ENCODE results near the gene BCAR3.

Gene BCAR3

GRCh38 chr1:93659822-93660503 lies 21.7 kb downstream of the BCAR3 start:
- TF ChIP-seq GATA3 (IDR thresholded peaks at IDR 0.05; ENCODE audit: low read depth, low read length) = no peak
- TF ChIP-seq GATA2 (IDR thresholded peaks at IDR 0.05; ENCODE audit: low read depth, low read length) = peak; percentile 39; the same call in 1 of the 2 replicates

GRCh38 chr1:93658188-93658587 lies 23.4 kb downstream of the BCAR3 start:
- TF ChIP-seq GATA3 (IDR thresholded peaks at IDR 0.05; ENCODE audit: low read depth, low read length) = no peak
- no peak for TF ChIP-seq GATA2 (IDR thresholded peaks at IDR 0.05; ENCODE audit: low read depth, low read length)

DNA sequence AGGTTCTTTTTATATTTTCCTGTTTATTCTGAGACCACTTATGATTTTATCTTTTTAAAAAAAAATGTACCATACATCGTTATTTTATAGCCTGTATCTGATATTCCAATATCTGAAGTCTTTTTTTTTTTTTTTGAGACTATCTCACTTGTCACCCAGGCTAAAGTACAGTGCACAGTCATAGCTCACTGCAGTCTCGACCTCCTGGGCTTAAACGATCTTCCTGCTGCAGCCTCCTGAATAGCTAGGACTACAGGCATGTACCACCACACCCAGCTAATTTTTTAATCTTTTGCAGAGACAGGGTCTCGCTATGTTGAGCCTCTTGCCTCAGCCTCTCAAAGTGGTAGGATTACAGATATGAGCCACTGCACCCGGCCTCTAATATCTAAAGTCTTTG lies 25.1 kb downstream of the BCAR3 start:
- no peak for TF ChIP-seq GATA2 (IDR thresholded peaks at IDR 0.05; ENCODE audit: low read depth, low read length)
- TF ChIP-seq GATA3 (IDR thresholded peaks at IDR 0.05; ENCODE audit: low read depth, low read length) = no peak

DNA sequence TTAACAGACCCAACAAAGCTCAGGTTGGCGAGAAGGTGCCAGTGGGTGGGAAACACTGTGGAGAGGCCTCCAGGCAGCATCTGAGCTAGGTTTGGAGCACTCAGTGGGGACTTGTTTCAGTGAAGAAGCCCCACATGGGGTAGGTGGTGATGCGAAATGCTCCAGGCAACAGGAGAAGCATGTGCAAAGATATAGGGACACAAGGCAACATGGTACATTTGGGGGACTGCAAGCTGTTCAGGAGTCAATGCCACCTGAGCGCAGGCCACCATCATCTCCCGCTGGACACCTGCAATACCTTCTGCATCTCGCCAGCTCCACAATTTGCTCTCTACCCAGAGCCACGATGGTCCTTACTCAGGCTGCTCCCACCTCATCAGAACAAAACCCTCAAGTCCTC lies 28.0 kb downstream of the BCAR3 start:
- no peak for TF ChIP-seq GATA3 (IDR thresholded peaks at IDR 0.05; ENCODE audit: low read depth, low read length)
- TF ChIP-seq GATA2 (IDR thresholded peaks at IDR 0.05; ENCODE audit: low read depth, low read length) = no peak

DNA sequence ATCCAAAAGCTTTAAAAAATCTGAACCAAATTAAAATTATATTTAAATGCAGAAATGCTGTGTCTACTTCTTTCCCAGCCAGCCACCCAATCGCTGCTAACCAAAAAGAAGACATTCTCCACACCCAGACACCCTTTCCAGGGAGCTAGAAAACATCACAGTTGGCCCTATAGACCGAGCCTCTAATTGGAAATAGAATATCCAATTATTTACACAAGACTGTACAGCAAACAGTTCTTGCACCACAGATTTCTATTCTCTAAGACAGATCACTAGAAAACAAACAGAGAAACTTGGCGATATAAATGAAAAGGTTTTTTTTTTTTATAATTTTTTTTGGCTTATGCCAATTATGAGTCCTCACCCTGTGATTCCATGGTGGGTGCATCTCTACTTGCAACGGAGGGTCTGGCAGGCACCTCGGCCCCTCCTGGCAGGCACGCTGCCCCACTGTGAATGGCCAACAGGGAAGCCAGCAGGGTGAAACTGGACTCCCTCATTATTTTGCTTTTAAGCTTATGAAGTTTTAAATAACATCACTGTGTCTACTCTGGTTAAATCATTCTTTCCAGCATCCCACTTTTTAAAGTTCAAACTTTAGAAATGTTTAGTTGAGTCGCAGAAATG lies 29.2 kb downstream of the BCAR3 start:
- TF ChIP-seq GATA2 (IDR thresholded peaks at IDR 0.05; ENCODE audit: low read depth, low read length) (no peak), GATA3 (IDR thresholded peaks at IDR 0.05; ENCODE audit: low read depth, low read length) (no peak)

- TF ChIP-seq GATA3 (IDR thresholded peaks at IDR 0.05; ENCODE audit: low read depth, low read length) (no peak), GATA2 (IDR thresholded peaks at IDR 0.05; ENCODE audit: low read depth, low read length) (no peak)
Observed at GRCh38 chr1:93651695-93652094, 29.9 kb downstream of the BCAR3 start.

DNA sequence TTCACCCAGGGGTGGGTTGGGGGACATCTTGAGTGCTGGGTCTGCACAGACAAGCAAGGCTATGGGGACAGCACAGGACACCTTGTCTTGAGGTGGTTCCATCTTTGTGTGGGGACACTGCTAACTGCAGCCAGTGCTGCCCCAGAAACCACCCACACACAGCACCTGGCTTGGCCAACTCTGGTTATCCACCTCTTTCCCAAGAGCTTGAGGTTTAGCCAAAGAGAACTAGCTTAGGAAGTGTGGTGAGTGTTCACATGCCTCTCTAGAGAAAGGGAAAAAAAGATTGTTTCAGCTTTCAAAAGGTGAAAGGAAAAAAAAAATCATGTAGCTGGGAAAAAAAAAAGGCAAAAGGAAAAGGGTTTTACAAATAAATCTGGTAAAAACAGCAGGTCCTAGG lies 32.4 kb downstream of the BCAR3 start:
- no peak for TF ChIP-seq GATA2 (IDR thresholded peaks at IDR 0.05; ENCODE audit: low read depth, low read length)
- no peak for TF ChIP-seq GATA3 (IDR thresholded peaks at IDR 0.05; ENCODE audit: low read depth, low read length)

DNA sequence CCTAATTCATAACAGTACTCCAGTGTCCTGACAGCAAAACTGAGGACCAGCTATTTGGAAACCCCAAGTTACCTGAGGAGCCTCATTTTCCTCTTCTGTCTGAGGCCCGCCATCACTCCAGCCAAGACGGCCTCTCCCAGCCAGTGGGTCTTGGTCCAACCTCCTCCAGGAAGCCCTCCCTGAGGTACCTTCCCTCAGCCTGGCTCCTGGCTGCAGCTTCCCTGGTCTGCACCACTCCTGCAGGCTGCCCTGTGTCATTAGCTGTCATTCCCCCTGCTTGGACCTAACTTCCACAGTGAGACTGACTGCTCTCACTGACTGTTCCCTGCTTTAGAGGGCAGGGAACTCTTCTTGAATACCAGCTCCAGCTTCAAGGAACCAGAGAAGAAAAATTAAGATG lies 33.0 kb downstream of the BCAR3 start:
- TF ChIP-seq GATA2 (IDR thresholded peaks at IDR 0.05; ENCODE audit: low read depth, low read length) = no peak
- no peak for TF ChIP-seq GATA3 (IDR thresholded peaks at IDR 0.05; ENCODE audit: low read depth, low read length)

DNA sequence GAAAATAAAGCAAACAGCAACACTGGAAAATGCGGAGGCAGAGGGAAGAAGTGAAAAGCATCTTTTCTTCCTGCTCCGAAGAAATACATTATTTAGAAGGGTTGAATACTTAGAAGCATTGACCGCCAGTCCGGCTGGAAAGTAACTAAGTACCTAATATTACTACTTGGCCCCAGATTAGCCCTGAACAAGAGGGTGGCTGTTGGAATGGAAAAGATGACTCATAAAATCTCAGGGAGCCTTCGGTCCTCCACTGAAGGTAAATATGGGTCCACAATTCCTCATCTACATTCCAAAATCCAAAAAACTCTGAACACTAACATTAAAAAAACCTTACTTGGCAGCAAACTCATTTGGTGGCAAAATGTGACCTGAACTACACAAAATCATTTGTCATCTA lies 40.1 kb downstream of the BCAR3 start:
- TF ChIP-seq GATA3 (IDR thresholded peaks at IDR 0.05; ENCODE audit: low read depth, low read length) (no peak), GATA2 (IDR thresholded peaks at IDR 0.05; ENCODE audit: low read depth, low read length) (no peak)

- TF ChIP-seq GATA2 (IDR thresholded peaks at IDR 0.05; ENCODE audit: low read depth, low read length) (no peak), GATA3 (IDR thresholded peaks at IDR 0.05; ENCODE audit: low read depth, low read length) (no peak)
Observed at GRCh38 chr1:93640656-93641440, 40.8 kb downstream of the BCAR3 start.

DNA sequence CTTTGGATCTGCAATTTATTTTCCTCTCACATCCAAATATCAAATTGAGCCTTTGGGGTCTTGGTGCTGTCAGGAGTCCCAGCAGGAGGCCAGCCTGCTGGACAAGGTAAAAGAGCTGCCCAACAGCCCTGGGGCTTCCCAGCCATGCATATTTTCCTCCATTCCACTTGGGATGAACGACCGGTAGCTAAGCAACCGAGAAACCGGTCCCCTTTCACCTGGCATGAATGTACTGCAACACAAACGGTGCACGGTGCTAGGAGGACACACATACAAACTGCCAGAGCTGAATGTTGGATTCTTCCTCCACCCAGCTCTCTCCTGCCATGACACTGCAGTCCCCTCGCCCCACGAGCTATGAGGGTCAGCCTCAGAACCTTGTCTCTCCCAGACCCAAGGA lies 42.7 kb downstream of the BCAR3 start:
- no peak for TF ChIP-seq GATA2 (IDR thresholded peaks at IDR 0.05; ENCODE audit: low read depth, low read length)
- TF ChIP-seq GATA3 (IDR thresholded peaks at IDR 0.05; ENCODE audit: low read depth, low read length) = no peak

- TF ChIP-seq GATA3 (IDR thresholded peaks at IDR 0.05; ENCODE audit: low read depth, low read length) (no peak), GATA2 (IDR thresholded peaks at IDR 0.05; ENCODE audit: low read depth, low read length) (no peak)
Observed at GRCh38 chr1:93638307-93638847, 43.3 kb downstream of the BCAR3 start.

DNA sequence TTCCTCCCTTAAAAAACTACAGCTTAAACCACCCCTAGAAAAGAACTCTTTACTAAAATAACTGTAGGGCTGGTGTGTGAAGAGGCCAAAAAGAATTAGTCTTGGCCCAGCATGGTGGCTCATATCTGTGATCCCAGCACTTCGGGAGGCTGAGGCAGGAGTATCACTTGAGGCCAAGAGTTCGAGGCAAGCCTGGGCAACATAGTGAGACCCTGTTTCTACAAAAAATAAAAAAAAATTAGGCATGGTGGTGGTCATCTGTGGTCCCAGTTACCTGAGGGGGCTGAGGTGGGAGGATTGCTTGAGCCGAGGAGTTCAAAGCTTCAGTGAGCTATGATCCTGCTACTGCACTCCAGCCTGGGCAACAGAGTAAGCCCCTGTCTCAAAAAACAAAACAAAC lies 44.9 kb downstream of the BCAR3 start:
- TF ChIP-seq GATA3 (IDR thresholded peaks at IDR 0.05; ENCODE audit: low read depth, low read length) (no peak), GATA2 (IDR thresholded peaks at IDR 0.05; ENCODE audit: low read depth, low read length) (no peak)

Measured in SH-SY5Y (cell line).